HG03045 (cell line): ENCODE data around the gene BCL11B.

Experiments used
- ATAC-seq: cut with Tn5 transposase; IDR thresholded peaks from one replicate; pipeline ENCODE4 v1.9.1; 2021; ENCODE audit warnings: mild to moderate bottlenecking, moderate library complexity; ENCODE audit not compliant: unreplicated experiment

Gene BCL11B

DNA sequence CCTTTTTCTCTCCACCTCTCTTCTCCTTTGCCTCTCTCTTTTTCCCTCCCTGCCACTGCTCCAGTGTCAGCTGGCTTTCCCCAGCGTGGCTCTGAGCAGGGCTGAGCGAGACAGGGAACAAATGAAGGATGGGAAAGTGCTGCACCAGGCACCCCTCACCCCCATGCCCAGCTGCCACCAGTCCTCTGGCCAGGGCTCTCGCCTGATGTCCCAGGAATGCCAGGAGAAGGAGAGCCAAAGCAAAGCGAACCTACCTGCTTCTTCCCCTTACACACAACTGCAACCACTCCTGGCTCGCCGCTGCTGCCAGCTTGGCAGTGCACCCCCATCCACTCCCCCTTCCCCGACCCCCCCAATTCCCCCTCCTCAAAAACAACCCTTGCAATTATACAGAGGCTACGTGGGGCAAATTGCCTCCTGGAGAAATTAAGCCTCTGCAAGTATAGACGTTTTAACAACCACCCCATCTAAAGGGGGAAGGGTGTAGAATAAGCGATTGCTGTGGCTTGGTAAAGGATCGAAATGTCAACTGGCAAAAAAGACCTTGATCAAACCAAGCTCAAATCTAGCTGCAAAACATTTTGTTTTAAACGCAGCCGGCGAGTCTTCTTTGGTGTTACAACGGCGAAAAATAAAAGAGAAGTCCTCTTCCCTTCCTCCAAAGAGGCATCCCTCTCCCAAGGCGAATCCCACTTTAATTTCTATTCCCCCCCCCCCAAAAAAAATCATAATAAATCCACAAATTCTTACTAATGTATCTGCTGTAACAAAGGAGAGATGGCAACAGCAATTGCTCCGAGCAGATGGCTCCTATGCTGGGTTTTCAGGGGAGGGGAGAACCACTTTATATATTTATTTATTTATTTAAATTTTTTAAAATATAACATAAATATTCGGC, 2.9 kb downstream of the BCL11B start:
- no peak for ATAC-seq

DNA sequence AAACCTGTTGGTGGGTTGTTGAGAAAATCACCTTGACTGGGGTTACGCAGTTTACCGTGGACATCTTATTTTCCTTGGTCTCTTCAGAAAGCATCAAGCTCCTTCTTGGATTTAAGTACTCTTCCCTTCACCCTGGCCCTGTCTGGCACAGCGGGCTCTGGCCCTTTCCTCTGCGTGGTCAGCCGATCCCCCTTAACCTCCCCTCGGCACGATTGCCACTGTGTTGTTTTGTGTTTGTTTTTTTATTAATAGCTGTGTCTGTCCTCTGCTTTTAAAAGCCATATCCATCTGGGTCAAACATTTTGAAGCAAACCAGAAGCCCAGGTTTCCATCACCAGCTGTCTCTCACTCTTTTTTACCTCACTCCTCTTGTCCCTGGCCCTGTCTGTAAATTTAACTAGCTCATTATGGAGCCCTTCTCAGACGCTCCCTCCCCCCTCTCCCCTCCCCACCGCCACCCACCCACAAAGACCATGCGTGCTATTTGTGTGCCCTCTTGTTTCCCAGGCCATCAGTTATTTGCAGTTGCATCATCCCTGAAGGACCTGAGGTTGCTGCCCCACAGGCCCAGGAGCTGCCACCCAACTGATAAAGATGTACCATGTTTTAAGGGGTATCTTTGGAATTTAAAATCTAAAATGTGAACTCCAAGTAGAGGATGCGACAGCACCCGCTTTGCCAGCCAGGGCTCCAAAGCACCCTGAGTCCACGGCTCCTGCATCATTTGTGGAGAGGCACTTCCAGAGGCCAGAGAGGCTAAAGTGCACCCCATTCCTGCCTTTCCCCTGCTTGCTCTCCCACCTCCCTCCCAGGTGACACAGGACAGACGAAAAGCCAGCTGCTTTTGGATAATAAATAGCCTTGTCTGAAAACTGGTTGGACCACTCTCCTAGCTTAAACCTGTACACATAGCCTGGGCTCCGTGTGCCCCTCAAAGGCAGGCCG, 3.9 kb downstream of the BCL11B start:
- ATAC-seq: no peak

DNA sequence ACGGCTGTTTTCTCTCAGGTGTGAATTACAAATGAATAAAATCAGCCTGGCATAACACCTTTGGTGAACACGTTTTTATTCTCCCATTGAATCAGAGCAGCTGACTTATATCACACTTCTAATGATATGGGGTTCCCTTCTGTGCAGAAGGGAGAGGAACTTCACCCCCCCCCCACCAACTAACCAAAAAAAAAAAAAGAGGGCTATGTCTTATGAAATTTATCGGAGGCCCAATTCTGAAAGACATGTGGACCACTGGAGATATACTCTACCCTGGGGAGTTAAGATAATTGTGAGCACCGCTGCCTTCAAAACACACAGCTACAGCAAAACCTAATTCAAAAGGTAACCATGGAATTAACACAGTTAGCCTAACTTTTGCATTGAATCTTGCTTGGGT, 4.6 kb downstream of the BCL11B start:
- no peak for ATAC-seq

DNA sequence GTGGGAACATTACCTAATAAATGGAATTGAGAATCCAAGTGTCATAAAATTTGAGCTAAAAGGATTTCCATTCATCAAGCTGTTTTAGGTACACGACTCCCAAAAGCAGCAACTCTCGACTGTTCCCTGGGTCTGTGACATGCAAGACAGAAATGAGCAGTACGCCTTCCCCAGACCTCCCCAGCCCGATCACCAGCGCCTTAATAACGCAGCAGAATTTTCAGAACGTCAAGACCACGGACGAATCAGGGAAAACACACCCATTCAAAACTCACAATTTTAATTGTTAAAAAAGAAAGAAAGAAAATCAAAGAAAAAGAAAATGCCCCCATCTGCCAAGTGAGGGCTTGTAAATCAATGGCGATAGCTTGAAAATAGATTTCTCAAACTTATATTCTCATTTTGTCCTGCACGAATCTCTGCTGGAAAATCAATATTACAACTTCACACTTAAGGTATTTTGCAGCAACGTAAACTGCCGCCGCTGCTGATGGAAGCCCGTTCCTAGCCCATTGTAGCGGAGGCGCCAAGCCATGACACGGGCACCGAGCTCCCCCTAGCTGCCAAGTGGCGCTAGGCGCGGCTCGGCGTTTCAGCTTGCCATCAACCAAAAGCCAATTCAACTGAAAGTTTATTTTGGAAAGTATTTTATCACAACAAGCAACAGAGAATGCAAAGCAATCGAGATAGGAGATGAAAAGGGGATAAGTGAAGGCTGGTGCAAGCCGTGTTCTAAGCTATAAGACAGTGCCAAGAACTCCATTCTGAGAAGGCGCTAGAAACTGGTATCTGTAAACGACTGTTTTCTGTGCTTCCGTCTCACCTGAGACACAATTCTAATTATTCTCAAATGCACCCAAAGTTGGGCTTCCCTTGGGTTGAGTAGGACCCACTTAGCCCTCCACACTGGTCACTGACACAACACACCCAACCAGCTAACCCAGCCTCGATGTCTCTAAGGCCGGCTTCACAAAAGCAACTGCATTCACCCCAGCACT, 5.5 kb downstream of the BCL11B start:
- no peak for ATAC-seq

DNA sequence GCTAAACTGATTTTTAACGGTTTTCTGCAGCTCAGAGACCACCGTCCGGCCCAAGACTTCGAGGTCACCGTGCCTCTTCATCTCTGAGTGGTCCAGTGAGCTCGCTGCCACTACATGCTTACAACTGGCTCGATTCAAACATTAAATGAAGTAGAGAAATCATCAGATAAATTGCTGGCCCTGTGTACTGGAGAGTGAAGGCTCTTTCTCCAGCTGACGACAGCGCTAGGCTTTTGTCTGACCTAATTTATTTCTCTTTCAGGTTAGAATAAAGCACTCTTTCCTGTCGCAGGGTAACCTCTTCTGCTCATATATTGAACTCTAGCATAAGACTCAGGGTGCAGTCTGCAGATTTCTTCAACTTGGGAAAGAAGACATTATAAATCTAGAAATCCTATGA, 6.4 kb downstream of the BCL11B start:
- no peak for ATAC-seq

DNA sequence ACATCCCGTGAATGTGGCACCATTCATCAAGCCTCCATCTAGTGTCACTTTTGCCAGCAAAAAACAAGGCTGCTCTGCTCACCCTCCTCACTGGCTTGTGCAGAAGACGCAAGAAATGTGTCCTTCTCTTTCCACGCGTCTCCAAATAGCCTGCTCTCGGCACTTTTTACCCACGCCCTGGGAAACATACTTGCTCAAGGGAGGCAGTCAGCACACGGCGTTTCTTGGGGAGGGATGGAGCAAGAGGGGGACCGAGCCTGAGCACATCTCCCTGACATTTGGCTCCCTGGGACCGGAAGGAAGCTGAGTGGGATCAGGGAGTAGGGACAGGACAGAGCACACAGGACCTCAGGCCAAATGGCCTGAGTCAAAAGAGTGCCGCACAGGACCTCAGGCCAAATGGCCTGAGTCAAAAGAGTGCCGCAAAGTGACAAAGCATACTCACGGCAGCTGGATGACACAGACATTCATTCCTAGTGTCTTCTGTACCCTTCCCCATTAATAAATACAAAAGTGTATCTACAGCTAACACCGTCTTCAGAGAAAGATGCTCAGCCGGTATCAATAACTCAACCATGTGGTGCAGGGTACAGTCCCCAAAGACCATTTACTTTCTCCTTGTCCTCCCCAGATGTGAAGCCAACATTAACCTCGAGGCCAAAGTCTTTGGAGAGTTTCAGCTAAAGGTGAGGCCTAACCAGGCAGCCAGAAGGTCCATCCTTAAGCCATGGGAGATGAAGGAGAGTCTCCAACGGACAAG, 7.1 kb downstream of the BCL11B start:
- no peak for ATAC-seq

DNA sequence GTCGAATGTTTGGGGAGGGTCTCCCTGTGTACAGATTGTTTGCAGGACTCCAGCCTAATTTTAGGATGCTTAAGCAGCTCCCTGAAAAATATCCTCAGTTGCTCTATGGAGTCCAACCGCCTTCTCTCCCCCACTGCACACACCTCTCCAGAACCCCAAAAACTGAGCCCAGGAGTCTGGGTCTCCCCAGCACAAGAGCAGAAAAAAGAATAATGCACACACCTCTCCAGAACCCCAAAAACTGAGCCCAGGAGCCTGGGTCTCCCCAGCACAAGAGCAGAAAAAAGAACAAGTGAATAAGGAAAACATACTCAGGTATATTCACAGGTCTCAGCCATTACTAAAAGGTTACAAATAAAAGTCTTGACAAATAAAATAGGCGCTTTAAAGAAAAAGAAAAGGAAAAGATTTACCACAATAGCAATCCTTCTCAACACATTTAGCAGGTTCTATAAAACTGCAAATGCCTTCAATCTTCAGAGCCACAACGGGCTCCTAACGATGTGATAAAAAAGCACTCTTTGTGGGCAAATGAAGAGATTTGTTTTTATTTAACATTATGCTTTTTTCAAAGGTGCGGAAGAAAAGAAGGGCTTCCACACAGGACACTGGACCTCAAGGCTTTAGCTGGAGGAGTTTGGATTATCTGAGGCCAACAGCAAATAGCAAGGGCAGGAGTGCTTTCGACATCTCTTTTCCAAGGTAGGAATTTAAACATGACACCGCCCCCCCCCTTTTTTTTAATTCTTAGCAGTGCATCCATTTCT, 8.2 kb downstream of the BCL11B start:
- ATAC-seq: no peak

DNA sequence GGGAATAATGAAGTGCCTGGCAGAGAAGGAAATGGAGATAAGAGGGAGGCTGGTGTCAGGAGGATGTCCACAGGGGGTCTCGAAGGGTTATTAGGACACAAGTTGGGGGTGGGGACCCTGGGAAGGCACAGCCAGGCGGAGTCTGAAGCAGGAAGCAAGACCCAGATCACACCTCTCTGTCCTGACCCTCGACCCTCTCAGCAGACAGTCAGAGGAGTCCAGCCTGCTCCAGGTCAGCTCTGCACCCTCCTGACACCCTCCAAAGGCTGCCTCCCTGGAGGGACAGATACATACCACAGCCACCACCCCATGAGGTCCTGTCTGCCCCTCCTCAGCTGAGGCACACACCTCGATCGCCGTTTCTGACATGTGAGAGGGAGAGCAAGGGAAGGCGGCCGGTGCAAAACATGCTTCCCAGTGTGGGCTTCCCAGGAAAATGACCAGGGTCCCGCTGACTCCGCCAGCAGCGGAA, 9.0 kb downstream of the BCL11B start:
- ATAC-seq: no peak

DNA sequence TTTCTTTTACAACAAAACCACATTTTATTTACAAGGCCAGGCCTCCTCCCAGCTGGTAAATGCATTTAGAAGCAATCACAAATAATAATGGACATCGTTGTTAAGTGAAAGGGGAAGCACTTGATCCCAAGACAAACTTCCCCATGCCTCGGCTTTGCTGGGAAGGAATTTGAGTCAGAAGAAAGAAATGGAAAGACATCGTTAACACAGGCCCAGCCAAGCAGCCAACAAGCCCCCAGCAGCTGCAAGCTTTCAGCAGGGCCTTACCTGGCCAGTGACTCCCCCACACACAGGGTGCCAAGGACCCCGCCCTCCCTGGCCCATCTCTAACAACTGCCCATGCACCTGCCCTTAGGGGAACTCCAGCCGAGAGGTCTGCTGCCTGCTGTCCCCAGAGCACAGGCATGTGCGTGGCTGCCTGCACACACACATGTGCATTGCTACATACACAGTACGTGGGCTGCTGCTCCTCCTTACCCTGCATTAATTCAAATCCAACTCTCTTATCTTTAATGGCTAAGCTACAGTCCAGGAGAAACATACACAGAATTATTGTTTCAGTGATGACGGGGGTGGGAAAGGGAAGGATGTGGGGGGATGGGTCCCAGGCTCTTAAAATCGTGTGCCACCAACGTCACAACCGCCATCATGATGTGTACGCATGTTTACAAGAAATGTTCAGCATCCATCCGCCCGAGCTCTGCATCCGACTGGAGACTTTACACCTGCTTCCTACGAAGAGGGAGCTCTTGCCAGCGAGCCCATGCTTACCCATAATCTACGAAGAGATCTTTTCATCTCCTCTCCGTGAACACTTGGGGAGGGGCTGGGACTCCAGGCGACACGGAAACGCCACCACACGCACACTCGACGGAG, 9.8 kb downstream of the BCL11B start:
- no peak for ATAC-seq

DNA sequence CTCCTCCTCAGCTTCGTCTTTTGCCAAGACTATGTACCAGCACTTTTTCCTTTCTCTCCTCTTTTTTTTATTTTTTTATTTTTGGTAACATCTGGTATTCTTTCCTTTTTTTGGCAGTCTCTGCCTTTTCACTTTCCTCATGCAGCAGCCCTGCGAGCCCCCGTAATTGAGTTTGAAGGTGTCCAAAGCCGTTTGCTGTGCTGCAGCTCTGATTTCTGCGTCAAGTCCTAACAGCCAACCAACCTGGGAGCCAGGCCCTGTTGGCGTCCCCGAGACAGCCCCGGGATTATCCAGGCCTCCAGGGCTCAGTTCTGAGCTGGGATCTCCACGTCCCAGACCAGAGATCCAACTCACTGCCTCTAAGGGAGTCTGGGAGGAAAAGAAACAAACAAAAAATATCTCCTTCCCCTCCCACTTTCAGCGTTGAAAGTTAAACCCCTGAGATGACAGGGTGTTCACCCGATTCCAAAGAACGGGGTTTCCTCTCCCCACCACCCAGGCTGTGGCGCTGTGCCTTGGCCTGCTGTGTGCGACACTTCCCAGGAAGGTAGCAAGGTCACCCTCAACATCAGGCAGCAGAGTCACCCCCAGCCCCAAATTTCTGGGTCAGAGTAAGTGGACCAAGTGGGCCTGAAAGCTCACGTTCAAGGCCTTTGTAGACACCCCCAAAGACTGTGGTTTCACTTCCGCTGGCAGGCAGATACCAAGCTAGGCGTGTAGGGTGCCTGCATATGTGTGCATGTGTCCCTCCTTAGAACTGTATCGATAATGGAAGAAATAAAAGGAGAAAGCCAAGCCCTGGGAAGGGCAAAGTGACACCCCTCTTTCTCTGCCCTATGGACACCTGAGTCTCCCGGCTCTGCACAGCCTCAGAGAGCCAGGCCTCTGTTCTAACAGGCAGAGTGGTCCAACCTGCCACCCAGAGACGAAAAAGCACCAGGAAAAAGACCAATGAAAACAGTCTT, 11.1 kb downstream of the BCL11B start:
- no peak for ATAC-seq

DNA sequence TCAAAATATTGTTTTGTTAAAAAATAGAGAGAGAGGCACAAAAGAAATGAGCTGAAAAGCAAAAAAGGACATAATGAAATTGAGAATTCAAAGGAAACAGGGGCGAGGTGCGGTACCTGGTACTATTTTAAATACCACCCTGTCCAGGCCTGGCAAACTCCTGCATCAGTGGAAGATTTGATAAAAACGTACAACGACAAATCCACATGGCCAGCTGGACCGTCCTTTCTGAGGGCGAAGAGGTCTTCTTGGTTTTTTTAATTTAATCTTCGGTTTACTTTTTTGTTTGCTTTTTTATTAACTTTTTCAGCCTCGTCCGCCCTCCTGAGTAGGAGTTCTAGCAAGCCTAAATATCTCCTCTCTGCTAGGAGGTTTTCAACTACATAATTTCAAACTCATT, 11.9 kb downstream of the BCL11B start:
- ATAC-seq: no peak

DNA sequence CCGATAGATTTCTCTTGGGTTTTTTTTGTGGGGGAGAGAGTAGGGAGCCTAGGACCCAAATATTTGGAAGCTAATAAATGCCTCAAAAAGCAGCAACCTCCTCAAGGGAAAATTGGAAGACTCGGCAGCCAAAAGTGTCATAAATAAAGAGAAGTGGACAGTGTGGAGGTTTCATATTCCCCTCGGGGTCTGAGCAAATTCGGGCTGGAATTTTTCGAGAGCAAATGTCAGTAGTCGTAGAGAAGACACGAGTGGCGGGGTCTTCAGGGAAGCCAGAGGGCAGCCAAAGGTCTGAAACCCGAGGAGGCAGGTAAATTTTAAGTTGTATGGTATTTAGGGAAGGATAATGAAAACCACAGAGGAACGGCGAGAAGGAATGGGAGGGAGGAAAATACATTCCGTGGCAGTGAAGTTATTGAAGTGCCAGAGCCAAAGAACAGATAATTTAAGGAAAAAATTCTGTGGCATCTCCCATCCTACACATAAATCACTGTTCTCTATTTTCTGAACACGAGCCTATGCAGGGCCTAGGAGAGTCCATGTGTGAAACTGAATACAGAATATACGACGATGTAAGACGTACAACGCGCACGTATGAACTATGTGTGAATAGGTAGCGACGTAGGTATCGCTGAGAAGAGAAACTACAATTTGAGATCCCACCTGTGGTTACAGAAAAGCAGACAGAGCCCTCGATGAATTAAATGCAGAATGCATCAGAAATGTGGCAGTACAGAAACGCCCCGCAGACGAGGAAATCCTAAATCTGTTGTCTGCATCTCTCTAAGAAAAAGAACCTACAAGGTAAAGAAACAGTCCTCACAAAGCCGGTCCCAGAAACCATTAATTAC, 12.9 kb downstream of the BCL11B start:
- no peak for ATAC-seq

DNA sequence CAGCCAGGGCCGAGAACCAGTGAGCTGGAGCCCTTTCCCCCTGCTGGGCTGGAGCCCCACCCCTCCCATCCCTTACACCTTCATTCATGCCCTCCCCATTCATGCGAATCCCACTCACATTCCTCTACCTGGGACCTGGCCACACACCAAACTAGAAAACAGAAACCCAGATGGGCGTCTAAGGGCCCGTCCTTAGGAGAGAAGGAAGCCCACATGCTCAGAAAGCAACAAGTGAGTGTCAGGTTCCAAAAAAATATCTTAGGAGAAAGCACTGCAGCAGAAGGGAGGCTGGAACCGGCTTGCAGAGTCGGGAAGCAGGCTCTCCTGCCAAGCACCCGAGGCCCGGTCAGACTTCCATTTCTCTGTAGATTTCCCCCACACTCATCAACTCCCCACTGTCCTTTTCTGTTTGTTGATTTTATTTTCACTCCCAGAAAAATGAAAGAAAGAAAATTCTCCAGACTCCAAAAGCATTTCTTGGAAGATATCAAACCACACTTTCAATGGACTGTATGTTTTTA, 13.6 kb downstream of the BCL11B start:
- ATAC-seq: no peak

DNA sequence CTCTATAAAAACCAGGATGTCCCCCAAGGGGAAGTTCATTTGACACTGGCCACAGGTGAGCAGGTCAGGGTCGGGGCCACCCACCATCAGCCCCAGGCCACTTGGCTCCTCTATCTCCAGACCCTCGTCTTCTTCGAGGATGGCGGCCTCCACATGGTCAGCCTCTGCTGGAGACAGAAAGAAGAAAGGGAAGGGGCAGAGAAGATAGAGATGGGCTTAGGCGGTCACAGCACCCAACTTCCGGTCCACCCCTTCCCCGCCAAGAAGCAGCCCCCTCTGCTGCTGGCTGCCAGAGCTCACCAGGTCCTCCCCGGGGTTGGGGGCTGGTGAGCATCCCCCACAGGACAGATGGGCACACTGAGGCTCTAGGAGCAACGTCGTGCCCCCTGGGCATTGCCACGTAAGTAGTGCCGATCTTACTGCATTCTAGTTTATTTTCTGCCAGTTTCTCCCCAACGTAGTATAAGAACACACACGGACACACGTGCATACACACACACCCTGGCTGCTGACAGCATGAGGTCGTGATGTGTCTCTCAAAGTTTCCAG, 14.2 kb downstream of the BCL11B start:
- ATAC-seq: no peak

DNA sequence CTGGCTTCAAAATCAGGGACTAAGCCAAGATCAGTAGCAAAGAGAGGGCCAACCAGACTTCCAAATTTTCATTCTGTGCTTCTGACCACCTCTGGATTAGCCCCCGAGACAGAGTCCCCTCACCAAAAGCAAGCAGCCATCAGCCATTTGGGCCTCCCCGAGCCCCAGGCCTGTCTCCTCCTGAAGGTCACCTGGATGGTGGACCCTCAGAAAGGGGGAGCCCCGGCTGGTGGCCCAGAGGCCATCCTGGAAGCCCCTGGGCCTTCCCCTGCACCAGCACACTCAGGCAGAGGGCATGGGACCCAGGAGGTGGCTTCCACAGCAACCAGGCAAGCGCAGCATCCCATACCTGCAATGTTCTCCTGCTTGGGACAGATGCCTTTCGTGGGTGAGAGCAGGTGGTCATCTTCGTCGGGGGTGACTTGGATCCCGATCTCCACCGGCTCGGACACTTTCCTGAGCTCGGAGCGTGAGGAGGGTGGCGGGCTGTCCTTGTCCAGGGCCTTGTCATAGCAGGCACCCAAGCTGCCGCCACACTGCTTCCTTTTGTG, 14.8 kb downstream of the BCL11B start:
- no peak for ATAC-seq
